Mucosa of stomach (tissue), 1 donor: Measurements from ENCODE around the gene DHFR2.
"Not testable (repeated sequence)": the region's sequence is repeated elsewhere in the genome, so short reads cannot be mapped to it uniquely, and the experiment has no call there.

ENCODE experiments used
- H3K27me3 ChIP-seq: one replicate; pipeline ENCODE4 v1.7.0; 2013; ENCODE audit warnings: mild to moderate bottlenecking, low read length; ENCODE audit not compliant: control insufficient read depth, insufficient read depth
- H3K36me3 ChIP-seq: one replicate; pipeline ENCODE4 v1.7.0; 2013; ENCODE audit warnings: low read length; ENCODE audit not compliant: control insufficient read depth, insufficient read depth
- H3K4me1 ChIP-seq: one replicate; pipeline ENCODE4 v1.7.0; 2013; ENCODE audit warnings: mild to moderate bottlenecking, low read length; ENCODE audit not compliant: control insufficient read depth, insufficient read depth
- H3K4me3 ChIP-seq: one replicate; pipeline ENCODE4 v1.7.0; 2013; ENCODE audit warnings: low read length
- H3K9ac ChIP-seq: one replicate; pipeline ENCODE4 v1.7.0; 2013; ENCODE audit warnings: mild to moderate bottlenecking, low read length, moderate library complexity
- H3K9me3 ChIP-seq: one replicate; pipeline ENCODE4 v1.7.0; 2013; ENCODE audit warnings: mild to moderate bottlenecking, low read length, moderate library complexity; ENCODE audit not compliant: control insufficient read depth
- donor health status: Pancreatic carcinoma.

DHFR2 gene

DNA sequence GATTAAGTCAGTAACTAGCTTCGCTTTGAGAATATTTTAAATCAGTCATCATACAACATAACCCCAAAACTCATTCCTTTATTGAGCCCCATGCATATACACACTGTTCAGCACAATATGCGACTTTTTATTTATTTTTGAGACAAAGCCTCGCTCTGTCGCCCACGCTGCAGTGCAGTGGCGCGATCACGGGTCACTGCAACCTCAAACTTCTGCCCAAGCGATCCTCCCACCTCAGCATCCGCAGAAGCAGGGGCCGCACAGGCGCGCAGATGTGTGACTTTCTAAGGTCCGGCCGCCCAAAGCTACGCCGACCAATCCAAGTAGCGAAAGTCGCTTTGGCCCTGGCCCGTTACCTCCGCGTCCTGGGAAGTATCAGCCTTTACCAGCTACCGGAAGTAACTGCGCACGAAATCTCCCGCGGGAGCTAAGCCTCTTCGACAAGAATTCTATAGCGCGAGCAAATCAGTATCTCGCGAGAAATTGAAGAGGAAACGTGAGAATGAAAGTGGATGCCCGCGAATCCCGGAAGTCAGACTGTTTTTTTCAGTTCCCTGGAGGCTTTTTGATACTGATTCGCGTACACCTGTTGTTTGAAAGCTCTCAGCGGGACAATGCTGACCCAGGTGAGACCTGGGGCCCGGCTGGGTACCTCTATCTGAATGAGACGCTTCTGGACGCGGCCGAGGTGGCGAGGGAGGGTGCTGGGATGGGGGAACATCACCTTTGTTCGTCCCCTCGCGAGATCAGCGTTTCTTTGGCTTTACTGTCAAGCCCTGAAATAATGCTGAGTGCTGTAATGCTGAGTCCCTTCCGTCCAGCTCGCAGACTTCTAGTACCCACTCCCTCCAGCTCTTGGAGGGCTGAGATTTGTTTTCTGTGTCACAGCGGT lies at the start of gene DHFR2, which contains the start of gene NSUN3:
DHFR2 (minus strand) TSS at position 404 of the 892 bp plus-strand sequence. CDS start 1,405 bp downstream, outside the sequence.
NSUN3 (plus strand) TSS at position 549 of the 892 bp plus-strand sequence; CDS start at position 615, 66 bp downstream.
- no peaks in the 10 kb centered on the region for H3K27me3 ChIP-seq
- H3K9ac ChIP-seq: peak within 1 kb of the TSS; percentile 95
- H3K4me3 ChIP-seq: peak within 1 kb of the TSS; percentile 77
- no peaks in the 10 kb centered on the region for H3K9me3 ChIP-seq
- H3K4me1 ChIP-seq: peaks cover 28% of the 10 kb centered on the region
- H3K36me3 ChIP-seq: no peaks in the 10 kb centered on the region

GRCh38 chr3:94110854-94111253 lies 48.1 kb upstream of the DHFR2 start:
- Histone ChIP-seq H3K4me1 (no peaks in the 10 kb centered on the region), H3K4me3 (no peak overlapping the region), H3K36me3 (no peaks in the 10 kb centered on the region), H3K9me3 (no peaks in the 10 kb centered on the region), H3K9ac (no peak overlapping the region), H3K27me3 (no peaks in the 10 kb centered on the region)

GRCh38 chr3:94110232-94110631 lies 47.5 kb upstream of the DHFR2 start:
- H3K36me3 ChIP-seq, H3K4me1 ChIP-seq: not testable (repeated sequence)

DNA sequence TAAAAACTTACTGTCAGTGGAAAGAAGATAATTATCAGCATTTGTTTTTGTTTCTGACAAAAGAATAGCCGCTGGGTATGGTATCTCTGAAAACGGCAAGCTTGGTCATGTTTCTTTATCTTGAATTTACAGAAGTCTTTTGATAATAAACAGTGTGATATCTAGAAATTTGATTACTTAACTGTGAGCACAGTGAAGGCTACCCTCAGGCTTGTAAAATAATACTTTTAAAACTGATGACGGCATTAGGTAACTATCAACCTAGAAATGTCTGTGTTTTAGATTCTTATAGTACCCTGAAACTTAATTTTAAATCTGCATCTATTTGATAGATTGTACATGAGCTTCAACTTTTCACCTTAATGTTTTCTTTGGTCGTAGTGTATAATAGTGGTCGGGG lies 43.6 kb upstream of the DHFR2 start:
- no peaks in the 10 kb centered on the region for H3K36me3 ChIP-seq
- H3K4me3 ChIP-seq: no peak overlapping the region
- H3K4me1 ChIP-seq: no peaks in the 10 kb centered on the region
- H3K9ac ChIP-seq: no peak overlapping the region
- no peaks in the 10 kb centered on the region for H3K27me3 ChIP-seq
- no peaks in the 10 kb centered on the region for H3K9me3 ChIP-seq

More at GRCh38 chr3:94110232-94110631, 47.5 kb upstream of the DHFR2 start:
- not testable (repeated sequence) for H3K9me3 ChIP-seq, H3K4me3 ChIP-seq, H3K27me3 ChIP-seq, H3K9ac ChIP-seq

GRCh38 chr3:94101860-94102259 lies 39.1 kb upstream of the DHFR2 start:
- H3K9ac ChIP-seq: no peak overlapping the region
- no peaks in the 10 kb centered on the region for H3K36me3 ChIP-seq
- no peaks in the 10 kb centered on the region for H3K9me3 ChIP-seq
- H3K4me3 ChIP-seq: no peak overlapping the region
- no peaks in the 10 kb centered on the region for H3K4me1 ChIP-seq
- no peaks in the 10 kb centered on the region for H3K27me3 ChIP-seq

DNA sequence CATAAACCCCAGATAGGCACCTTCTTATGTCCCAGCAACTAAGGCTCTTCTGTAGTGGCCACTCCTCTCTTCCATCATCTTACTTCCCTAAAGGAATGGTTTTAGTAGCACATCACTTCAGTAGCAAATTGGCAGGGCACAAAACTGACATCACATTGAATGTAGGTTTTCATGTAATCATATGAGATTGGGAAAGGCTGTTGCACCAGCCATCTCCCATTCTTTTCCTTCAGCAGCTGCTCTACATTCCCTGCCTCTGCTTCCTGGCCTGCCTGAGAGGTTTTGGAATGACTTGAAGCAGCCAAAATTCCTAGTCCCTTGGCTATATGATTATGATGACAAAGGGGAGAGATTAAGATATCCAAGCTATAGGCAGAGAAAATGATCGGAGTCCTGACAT lies 36.6 kb upstream of the DHFR2 start:
- no peaks in the 10 kb centered on the region for H3K36me3 ChIP-seq
- H3K4me1 ChIP-seq: no peaks in the 10 kb centered on the region
- no peaks in the 10 kb centered on the region for H3K9me3 ChIP-seq
- no peaks in the 10 kb centered on the region for H3K27me3 ChIP-seq
- no peak overlapping the region for H3K4me3 ChIP-seq
- H3K9ac ChIP-seq: no peak overlapping the region

- Histone ChIP-seq H3K9me3 (no peaks in the 10 kb centered on the region), H3K9ac (no peak overlapping the region), H3K4me1 (no peaks in the 10 kb centered on the region), H3K27me3 (no peaks in the 10 kb centered on the region), H3K36me3 (no peaks in the 10 kb centered on the region), H3K4me3 (no peak overlapping the region)
Observed at GRCh38 chr3:94098452-94098851, 35.7 kb upstream of the DHFR2 start.

GRCh38 chr3:94095111-94095510 lies 32.4 kb upstream of the DHFR2 start:
- Histone ChIP-seq H3K36me3 (no peaks in the 10 kb centered on the region), H3K4me3 (no peak overlapping the region), H3K9ac (no peak overlapping the region), H3K4me1 (no peaks in the 10 kb centered on the region), H3K9me3 (no peaks in the 10 kb centered on the region), H3K27me3 (no peaks in the 10 kb centered on the region)

GRCh38 chr3:94093151-94093550 lies 30.4 kb upstream of the DHFR2 start:
- Histone ChIP-seq H3K9ac (no peak overlapping the region), H3K4me1 (peaks cover 4% of the 10 kb centered on the region), H3K36me3 (no peaks in the 10 kb centered on the region), H3K9me3 (no peaks in the 10 kb centered on the region), H3K4me3 (no peak overlapping the region), H3K27me3 (no peaks in the 10 kb centered on the region)

- no peak overlapping the region for H3K4me3 ChIP-seq
- no peaks in the 10 kb centered on the region for H3K9me3 ChIP-seq
- peaks cover 4% of the 10 kb centered on the region for H3K4me1 ChIP-seq
- H3K27me3 ChIP-seq: no peaks in the 10 kb centered on the region
- no peaks in the 10 kb centered on the region for H3K36me3 ChIP-seq
- no peak overlapping the region for H3K9ac ChIP-seq
Observed at GRCh38 chr3:94092086-94092485, 29.4 kb upstream of the DHFR2 start.

- Histone ChIP-seq H3K27me3 (no peaks in the 10 kb centered on the region), H3K36me3 (no peaks in the 10 kb centered on the region), H3K4me3 (no peak overlapping the region)
Observed at GRCh38 chr3:94089126-94089525, 26.4 kb upstream of the DHFR2 start.

DNA sequence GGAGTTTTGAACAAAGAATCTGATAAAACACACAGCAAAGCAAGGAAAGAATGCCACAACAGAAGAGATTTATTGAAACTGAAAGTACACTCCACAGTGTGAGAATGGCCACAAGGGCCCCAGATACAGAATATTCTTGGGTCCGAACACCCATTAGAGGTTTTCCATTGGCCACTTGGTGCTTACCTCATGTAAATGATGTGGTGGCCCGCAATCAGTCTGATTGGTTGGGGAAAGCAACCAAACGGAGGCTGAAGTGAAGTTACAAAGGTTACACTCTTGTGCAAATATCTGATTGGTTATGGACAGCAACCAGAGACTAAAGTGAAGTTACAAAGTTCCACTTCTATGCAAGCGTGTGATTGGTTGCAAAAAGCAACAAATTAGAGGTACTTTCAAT lies 20.5 kb upstream of the DHFR2 start:
- Histone ChIP-seq H3K36me3 (no peaks in the 10 kb centered on the region), H3K27me3 (no peaks in the 10 kb centered on the region), H3K4me3 (no peak overlapping the region)

More at GRCh38 chr3:94089126-94089525, 26.4 kb upstream of the DHFR2 start:
- H3K9ac ChIP-seq: no peak overlapping the region
- H3K9me3 ChIP-seq: no peaks in the 10 kb centered on the region
- peaks cover 4% of the 10 kb centered on the region for H3K4me1 ChIP-seq

More for the DNA sequence above, 20.5 kb upstream of the DHFR2 start:
- no peak overlapping the region for H3K9ac ChIP-seq
- H3K4me1 ChIP-seq: peaks cover 22% of the 10 kb centered on the region
- H3K9me3 ChIP-seq: no peaks in the 10 kb centered on the region
